C4-2B (cell line): Measurements from ENCODE around the gene CLDN24.

Experiments used
- CTCF ChIP-seq: fragments of 450-650 bp; conservative IDR thresholded peaks from 2 replicates; pipeline ENCODE4 v1.5.1; 2017; ENCODE audit warnings: mild to moderate bottlenecking
- ZFX ChIP-seq: fragments of 450-650 bp; IDR thresholded peaks from 2 replicates; pipeline ENCODE4 v1.6.1; 2017

DNA sequence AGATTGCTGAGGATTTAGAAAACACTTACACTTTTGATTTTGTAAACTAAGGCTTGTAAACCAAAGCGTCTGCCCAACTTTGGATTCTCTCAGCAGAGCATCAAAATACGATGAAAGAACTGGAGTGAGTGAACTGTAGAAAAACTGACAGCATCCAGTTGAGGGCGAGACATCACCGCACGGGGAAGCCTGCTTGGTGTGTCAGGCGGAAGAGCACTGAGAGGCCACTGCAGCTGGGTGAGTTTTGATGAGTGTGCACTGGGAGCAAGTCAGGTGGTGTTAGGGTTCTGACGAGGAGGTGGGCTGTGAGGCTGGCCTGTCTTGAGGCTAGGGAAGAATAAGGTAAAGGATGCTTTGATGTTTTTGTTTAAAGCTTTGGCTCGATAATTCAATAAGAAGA lies 46.8 kb upstream of the CLDN24 start:
- TF ChIP-seq CTCF (no peak), ZFX (no peak)
